ENCODE results near the gene COL1A2. TPM values are rescaled to one million over a fixed set of nuclear protein-coding genes. Genes with fewer than 3 reads are reported as not detected.
A peak's percentile ranks its signal among the peaks of the same experiment; 100 is the strongest.

The COL1A2 gene
- total RNA-seq, 1 donor from 2014 or later: 46.9 TPM

GRCh38 chr7:94423863-94424735 lies 29.4 kb downstream of the COL1A2 start:
- no peak for FAIRE-seq
- Histone ChIP-seq H3K4me3 (ENCODE audit: low read depth, low read length) (no peak overlapping the region), H3K27me3 (ENCODE audit: control insufficient read depth, insufficient read depth, low read length) (no peaks in the 10 kb centered on the region), H3K36me3 (ENCODE audit: control insufficient read depth, insufficient read depth, low read length) (no peaks in the 10 kb centered on the region)
- no peak for TF ChIP-seq CTCF (IDR thresholded peaks at IDR 0.05; ENCODE audit: insufficient read depth, low read length, severe bottlenecking)
- peak; percentile 47 for DNase-seq (ENCODE audit: low read depth)

- Histone ChIP-seq H3K36me3 (ENCODE audit: control insufficient read depth, insufficient read depth, low read length) (no peaks in the 10 kb centered on the region), H3K27me3 (ENCODE audit: control insufficient read depth, insufficient read depth, low read length) (no peaks in the 10 kb centered on the region), H3K4me3 (ENCODE audit: low read depth, low read length) (no peak overlapping the region)
- DNase-seq (ENCODE audit: low read depth) (no peak), FAIRE-seq (no peak)
- no peak for TF ChIP-seq CTCF (IDR thresholded peaks at IDR 0.05; ENCODE audit: insufficient read depth, low read length, severe bottlenecking)
Measured at GRCh38 chr7:94425546-94425945, 30.9 kb downstream of the COL1A2 start.

GRCh38 chr7:94426980-94427875 lies 32.5 kb downstream of the COL1A2 start:
- H3K4me3 ChIP-seq (ENCODE audit: low read depth, low read length): no peak overlapping the region
- no peaks in the 10 kb centered on the region for H3K36me3 ChIP-seq (ENCODE audit: control insufficient read depth, insufficient read depth, low read length)
- FAIRE-seq: no peak
- DNase-seq (ENCODE audit: low read depth): no peak
- TF ChIP-seq CTCF (IDR thresholded peaks at IDR 0.05; ENCODE audit: insufficient read depth, low read length, severe bottlenecking): no peak
- no peaks in the 10 kb centered on the region for H3K27me3 ChIP-seq (ENCODE audit: control insufficient read depth, insufficient read depth, low read length)

GRCh38 chr7:94429153-94429552 lies 34.5 kb downstream of the COL1A2 start:
- no peaks in the 10 kb centered on the region for H3K27me3 ChIP-seq (ENCODE audit: control insufficient read depth, insufficient read depth, low read length)
- no peaks in the 10 kb centered on the region for H3K36me3 ChIP-seq (ENCODE audit: control insufficient read depth, insufficient read depth, low read length)
- H3K4me3 ChIP-seq (ENCODE audit: low read depth, low read length): no peak overlapping the region
- no peak for TF ChIP-seq CTCF (IDR thresholded peaks at IDR 0.05; ENCODE audit: insufficient read depth, low read length, severe bottlenecking)
- FAIRE-seq: no peak
- DNase-seq (ENCODE audit: low read depth): no peak

GRCh38 chr7:94431176-94431575 lies 36.5 kb downstream of the COL1A2 start:
- no peak overlapping the region for H3K4me3 ChIP-seq (ENCODE audit: low read depth, low read length)
- no peak for TF ChIP-seq CTCF (IDR thresholded peaks at IDR 0.05; ENCODE audit: insufficient read depth, low read length, severe bottlenecking)
- no peaks in the 10 kb centered on the region for H3K36me3 ChIP-seq (ENCODE audit: control insufficient read depth, insufficient read depth, low read length)
- FAIRE-seq (no peak), DNase-seq (ENCODE audit: low read depth) (no peak)
- no peaks in the 10 kb centered on the region for H3K27me3 ChIP-seq (ENCODE audit: control insufficient read depth, insufficient read depth, low read length)
